Measurements from ENCODE around the gene TMX2.
"Not testable (repeated sequence)": the region's sequence is repeated elsewhere in the genome, so short reads cannot be mapped to it uniquely, and the experiment has no call there.

TMX2 gene, protein sequence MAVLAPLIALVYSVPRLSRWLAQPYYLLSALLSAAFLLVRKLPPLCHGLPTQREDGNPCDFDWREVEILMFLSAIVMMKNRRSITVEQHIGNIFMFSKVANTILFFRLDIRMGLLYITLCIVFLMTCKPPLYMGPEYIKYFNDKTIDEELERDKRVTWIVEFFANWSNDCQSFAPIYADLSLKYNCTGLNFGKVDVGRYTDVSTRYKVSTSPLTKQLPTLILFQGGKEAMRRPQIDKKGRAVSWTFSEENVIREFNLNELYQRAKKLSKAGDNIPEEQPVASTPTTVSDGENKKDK

DNA sequence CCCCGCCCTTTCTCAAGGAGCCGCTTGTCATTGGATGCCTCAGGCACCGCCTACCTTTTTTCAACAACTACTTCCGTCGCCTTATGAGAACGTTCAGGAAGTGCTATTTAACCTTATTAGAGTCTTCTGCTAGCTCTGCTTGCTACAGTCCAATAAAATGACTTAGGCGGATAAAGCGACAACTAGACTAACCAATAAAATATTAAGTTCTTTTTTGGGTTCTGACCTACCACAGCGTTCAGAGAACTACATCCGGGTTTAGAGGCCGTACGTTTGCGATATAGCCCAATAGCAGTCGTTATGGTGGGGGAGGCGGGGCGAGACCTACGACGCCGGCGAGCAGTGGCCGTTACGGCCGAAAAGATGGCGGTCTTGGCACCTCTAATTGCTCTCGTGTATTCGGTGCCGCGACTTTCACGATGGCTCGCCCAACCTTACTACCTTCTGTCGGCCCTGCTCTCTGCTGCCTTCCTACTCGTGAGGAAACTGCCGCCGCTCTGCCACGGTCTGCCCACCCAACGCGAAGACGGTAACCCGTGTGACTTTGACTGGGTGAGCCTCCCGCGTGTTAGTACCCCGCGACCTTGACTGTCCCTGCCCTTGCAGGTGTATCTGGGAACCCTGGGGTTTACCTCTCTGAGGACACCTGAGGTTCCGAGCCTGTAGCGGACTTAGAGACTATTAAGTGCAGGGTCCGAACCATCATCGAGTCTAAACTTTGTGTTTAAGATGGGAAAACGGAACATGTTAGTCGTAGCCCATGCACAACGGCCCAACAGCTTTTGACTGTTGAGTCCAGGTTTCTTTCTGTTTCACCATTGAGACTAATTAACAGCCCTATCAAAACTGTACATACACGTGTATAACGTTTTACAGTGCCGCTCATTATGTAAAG lies at the start of gene TMX2:
TMX2 (plus strand) TSS at position 338 of the 895 bp plus-strand sequence; CDS start at position 364, 26 bp downstream.
- peak; percentile 99 for DNase-seq

DNA sequence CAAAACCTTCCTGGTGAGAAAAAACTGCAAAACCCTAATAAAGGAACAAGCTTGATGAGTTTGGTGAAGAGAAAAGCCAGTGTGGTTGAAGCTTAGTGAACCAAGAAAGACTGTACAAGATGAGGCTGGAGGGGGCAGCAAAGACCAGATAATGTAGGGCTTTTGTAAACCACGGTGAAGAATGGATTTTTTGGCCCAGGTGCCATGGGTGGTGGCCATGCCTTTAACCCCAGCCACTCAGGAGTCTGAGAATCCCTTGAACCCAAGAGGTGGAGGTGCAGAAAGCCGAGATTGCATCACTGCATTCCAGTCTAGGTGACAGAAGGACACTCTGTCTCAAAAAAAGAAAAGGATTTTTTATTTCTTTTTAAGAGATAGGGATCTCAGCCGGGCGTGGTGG lies 49.5 kb upstream of the TMX2 start:
- DNase-seq: no peak

DNA sequence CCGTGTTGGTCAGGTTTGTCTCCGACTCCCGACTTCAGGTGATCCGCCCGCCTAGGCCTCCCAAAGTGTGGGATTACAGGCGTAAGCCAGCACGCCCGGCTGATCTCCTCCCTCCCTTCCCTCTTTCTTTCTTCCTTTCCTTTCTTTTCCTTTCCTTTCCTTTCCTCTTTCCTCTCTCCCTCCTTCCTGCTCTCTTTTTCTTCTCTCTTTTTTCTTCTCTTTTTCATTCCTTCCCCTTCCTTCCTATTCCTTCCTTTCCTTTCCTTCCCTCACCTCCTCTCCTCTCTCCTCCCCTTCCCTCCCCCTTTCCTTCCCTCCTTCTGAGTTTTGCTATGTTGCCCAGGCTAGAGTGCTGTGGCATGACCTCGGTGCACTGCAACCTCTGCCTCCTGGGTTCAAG lies 48.4 kb upstream of the TMX2 start:
- no peak for DNase-seq

DNA sequence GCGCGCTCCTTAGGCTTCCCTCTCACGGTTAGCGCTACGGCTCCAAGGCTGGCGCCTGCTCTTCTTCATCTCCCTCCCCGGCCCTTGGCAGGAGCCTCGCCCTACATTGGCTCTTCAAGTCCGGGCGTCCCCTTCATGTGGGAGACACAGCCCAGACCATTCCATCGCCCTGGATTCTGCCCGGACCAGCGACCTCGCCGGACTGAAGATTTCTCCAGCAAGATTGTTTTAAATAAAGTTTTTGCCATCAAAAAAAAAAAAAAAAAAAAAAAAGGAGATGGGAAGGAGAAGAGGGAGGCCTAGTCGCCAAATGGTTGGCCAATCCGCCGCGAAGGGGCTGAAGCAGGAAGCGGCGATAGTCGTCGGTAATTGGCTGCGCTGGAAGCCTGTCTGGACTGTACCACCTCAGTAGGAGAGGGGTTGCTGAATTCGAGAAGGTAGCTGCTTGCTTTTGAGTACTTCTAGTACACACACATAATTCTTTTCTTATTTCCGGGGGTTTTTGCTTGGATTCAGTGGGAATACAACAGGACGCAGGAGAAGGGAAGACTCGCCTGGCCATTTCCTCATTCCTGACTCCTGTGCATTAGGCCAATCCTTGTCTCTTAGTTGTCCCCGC lies 45.2 kb upstream of the TMX2 start:
- peak; percentile 95 for DNase-seq

DNA sequence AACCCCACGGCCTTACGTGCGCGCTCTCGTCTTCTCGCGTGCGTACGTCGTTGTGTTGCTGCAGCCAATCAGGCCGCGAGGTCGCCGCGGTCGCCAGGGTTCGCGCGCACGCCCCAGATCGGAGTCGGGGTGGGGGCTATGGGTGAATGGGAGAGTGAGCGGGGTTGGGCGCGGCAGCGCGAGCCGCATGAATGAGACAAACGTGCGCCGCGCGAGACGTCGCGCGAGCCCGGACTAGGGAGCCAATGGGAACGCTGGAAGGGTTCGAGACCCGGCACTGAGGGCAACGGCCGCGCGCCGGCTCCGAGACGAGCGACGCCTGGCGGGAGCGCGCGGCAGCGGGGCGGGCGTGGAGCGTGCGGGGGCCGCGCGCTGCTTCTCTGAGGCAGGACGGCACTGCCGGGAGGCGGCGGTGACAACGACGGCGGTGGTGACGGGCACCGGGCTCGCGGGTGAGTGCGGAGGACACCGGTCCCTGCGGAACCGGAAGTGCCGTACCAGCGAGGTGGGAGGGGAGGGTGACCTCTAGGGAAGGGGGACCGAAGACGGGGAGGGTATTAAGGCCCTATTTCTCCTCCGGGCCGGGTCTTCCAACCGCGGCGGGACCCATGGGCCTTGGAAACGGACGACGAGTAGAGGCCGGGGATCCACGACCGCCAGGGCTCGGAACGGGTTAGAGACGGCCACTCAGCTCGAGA lies 44.5 kb upstream of the TMX2 start, which contains the start of gene ZDHHC5:
ZDHHC5 (plus strand) TSS at position 379 of the 698 bp plus-strand sequence. CDS start 4,977 bp downstream, outside the sequence.
- DNase-seq: peak; percentile 97

DNA sequence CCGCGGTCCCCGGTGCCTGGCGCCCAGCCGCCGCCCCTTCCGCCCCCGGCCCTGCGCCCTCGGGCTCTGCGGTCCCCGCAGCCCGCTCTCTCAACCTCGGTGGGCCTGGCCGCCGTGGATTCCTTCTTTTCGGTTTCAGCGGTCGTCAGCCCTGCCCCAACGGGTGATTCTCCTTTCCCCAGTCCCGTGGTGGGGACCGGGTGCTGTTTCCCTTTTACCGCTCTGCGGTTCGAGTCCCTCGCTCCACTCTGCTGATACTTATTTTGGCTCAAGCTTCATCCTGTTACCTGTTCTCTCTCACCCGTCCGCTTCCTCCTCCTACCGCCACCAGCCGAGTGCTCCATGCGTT lies 44.0 kb upstream of the TMX2 start:
- no peak for DNase-seq

DNA sequence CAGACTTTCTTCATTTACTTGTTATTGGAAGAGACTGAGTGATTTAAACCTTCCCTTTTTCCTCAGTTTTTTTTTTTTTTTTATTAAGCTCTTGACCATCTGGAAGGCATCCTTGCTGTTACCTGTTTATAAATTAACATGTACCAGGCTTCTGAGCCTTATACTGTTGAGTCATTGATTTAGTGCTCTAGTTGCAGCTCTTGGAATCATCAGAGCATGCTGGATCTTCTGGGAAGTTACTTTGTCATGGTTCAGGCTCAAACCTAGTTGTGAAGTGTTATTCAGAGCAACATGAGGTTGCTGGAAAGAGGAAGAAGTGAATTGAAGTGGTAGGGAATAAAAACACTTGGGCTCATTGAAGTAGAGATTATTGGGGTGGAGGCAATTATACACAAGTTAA lies 38.1 kb upstream of the TMX2 start:
- DNase-seq: peak; percentile 10

DNA sequence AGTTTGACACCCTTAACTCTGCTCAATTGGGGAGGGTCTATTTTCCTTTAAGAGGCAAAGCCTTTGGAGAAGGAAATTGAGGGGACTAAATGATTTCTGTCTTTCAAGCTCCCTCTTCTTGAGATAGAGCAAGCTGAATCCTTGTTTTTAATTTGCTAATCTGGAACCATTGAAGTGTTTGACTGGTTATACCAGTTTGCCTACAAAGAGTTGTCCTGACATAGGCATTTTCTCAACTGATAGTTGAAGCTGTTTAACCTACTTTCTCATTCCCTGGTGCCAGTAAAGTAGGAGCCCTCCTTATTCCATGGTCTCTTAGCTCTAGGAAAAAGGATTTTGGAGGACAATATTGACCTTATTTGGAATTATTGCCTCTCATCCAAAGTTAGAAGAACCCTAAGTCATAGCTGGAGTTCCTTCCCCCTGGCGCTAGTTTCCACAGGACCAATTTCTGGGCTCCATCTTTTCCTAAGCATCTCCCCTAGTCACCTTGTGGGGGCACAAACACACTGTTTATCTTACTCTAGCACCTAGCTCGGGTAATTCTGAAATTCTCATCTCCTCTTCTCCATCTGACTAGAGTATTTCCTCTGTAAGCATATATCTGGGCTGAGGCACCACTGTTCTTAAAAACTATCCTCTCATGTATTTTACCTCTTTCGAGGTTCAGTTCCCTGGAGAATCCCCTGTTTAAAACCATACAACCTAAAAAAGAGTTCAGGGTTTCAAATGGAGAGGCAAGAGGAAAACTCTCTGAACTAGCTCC lies 37.0 kb upstream of the TMX2 start:
- no peak for DNase-seq

DNA sequence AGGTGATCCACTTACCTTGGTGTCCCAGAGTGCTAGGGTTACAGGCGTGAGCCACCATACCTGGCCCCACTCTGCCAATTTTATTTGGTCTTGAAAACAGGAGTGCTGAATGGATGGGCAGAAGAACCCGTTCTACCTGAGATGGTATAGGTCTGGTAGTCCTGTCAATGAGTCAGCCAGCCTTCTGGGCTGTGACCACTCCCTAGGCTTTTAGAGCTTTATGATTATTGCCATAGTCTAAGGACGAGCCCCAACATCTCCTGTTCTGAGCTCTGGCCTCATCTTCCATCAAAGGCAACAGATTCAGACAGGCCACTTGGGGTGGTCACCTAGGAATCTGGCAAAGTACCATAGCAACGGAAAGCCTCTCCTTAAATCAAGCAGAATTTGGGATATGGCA lies 33.0 kb upstream of the TMX2 start:
- DNase-seq: no peak

DNA sequence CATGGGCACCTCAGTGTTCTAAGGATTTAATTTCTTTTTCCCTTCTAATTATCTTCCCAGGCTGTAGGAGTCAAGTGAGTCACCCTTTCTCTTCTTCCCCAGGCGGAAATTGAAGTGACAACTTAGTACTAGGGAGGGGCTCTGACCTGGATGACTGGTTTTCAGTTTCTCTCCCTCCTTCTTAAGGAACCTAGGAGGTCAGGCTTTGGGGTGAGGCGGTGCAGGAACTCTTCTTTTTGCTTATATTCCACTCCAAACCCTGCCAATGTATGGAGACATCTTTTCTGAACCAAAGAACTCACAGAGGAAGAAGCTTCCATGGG lies 31.9 kb upstream of the TMX2 start:
- no peak for DNase-seq

DNA sequence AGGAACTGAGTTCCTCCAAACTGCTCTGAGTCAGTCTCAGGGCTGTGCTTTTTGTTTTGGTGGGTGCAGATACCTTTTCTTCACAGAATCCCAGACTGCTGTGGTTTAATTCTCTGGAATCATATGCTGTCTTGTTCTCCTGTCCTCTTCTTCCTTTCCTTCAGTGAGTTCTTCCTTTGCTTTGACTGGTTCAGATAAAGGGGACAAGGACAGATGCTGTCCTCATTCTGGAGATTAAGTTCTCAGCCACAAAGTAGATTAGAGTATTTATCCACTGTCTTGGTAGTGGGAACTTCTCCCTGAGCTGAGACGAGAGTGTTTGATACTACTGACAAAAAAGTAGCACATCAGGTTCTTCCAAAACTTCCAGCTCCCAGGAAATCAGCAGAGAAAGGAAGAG lies 31.2 kb upstream of the TMX2 start:
- no peak for DNase-seq

DNA sequence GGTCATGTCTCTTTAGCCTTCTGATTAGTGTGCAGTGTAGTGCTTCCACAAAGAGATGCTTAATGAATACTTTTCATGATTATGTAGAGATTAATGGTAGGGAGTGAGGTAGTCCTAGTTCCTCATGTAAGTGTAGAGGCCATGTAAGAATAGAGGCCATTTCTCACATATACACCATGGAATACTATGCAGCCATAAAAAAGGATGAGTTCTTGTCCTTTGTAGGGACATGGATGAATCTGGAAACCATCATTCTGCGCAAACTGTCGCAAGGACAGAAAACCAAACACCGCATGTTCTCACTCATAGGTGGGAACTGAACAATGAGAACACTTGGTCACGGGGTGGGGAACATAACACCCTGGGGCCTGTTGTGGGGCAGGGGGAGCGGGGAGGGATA lies 21.9 kb upstream of the TMX2 start:
- DNase-seq: not testable (repeated sequence)

DNA sequence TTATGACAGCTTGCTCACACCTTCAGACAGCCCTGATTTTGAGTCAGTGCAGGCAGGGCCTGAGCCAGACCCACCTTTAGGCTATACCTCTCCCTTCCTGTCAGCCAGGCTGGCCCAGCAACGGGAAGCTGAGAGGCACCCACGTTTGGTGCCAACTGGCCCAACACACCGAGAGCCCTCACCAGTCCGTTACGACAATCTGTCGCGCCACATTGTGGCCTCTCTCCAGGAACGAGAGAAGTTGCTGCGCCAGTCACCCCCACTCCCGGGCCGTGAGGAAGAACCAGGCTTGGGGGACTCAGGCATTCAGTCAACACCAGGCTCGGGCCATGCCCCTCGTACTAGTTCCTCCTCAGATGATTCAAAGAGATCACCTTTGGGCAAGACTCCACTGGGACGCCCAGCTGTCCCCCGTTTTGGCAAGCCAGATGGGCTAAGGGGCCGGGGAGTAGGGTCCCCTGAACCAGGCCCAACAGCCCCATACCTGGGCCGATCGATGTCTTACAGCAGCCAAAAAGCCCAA lies 13.5 kb upstream of the TMX2 start:
- no peak for DNase-seq

DNA sequence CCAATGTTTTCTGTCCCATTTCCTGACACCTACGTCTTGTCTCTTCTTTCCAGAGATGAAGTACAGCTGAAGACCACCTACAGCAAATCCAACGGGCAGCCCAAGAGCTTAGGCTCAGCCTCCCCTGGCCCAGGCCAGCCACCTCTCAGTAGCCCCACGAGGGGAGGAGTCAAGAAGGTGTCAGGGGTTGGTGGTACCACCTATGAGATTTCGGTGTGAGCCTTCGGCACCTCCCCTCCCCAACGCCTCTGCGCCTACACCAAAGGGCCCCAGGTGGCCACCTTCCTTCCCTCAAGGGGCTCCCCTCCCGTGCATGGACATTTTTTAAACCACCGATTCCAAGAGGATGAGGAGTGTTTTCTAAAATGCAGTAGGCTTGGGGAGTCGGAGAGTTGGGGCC lies 12.6 kb upstream of the TMX2 start:
- DNase-seq: no peak

DNA sequence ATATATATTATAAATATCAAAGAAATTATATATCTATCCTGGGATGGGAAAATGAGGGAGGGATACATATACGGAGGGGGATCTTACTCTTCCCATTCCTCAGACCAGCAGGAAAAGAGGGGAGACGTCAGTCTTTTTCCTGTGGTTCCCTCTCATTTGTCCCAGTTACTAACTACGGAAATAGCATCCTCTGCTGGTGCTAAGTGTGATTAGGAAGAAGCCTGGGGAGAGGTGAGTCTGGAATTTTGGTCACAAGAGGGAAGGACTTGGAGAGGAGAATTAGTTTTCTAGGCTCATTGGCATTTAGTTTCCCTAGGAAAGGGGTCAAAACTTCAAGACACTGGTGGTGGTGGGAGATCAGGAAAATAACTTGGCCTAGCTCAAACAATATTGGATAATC lies 12.0 kb upstream of the TMX2 start:
- DNase-seq: no peak

DNA sequence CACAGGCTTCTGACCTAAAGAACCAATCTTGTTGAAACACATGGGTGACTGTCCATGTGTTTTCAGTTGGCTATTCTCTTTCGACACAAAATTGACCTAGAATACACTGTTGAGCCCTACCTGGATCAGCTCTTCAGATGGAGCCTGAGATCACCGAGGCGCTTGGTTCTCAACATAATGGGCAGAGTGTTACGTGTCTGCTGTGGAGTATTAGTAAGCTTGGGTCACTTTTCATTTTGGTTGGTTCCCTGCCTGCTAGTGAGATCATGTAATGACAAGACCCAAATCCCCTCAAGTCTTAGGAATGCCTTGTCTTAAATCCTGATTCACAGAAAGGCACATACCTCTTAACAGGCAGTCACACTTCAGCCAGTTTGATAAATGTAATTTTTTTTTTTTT lies 9.1 kb upstream of the TMX2 start:
- DNase-seq: no peak

DNA sequence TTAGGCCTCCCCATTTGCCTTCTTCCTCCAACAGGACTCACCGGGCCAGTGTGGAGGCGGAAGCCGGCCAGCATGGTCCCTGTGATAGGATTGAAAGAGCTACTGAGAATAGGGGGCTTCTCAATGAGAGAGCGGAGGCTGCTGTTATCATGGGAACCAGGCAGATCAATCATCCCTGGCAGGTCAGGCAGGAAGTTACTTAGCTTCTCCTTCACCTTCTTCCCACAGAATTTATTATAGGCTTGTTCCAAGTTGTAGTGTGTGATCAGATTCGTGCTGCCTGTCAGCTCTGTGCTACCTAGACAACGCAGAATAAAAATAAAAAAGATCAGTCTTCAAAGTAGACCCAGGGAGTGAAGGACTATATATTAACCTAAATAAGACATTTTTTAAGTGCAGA lies 7.5 kb upstream of the TMX2 start:
- DNase-seq: no peak

DNA sequence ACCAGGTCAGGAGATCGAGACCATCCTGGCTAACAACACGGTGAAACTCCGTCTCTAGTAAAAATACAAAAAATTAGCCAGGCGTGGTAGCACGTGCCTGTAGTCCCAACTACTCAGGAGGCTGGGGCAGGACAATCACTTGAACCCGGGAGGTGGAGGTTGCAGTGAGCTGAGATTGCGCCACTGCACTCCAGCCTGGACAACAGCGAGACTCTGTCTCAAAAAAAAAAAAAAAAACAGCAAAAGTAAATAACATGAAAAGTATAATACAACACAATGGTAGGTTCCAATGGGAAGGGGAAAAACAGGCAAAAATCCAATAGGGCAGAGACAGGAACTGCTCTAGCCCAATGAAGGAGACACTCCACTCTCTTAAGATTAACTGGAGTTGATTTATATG lies 7.0 kb upstream of the TMX2 start:
- DNase-seq: peak; percentile 1

DNA sequence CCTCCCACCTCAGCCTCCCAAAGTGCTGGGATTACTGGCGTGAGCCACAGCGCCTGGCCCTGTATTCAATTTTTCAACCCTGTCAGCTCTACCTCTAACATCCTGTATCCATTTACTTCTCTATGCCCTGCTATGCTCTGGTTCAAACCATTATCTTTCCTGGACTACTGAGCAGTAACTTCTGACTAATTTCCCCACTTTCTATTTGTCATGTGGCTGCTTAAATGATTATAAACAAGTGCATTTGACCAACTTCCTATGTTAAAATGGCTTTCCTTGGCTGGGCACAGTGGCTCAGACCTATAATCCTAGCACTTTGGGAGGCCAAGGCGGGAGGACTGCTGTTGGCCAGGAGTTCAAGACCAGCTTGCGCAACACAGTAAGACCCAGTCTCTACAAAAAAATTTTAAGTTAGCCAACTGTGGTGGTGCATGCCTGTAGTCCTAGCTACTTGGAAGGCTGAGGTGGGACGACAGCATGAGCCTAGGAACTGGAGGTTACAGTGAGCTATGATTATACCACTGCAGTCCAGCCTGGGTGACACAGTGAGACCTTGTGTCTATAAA lies 2.5 kb upstream of the TMX2 start:
- no peak for DNase-seq

DNA sequence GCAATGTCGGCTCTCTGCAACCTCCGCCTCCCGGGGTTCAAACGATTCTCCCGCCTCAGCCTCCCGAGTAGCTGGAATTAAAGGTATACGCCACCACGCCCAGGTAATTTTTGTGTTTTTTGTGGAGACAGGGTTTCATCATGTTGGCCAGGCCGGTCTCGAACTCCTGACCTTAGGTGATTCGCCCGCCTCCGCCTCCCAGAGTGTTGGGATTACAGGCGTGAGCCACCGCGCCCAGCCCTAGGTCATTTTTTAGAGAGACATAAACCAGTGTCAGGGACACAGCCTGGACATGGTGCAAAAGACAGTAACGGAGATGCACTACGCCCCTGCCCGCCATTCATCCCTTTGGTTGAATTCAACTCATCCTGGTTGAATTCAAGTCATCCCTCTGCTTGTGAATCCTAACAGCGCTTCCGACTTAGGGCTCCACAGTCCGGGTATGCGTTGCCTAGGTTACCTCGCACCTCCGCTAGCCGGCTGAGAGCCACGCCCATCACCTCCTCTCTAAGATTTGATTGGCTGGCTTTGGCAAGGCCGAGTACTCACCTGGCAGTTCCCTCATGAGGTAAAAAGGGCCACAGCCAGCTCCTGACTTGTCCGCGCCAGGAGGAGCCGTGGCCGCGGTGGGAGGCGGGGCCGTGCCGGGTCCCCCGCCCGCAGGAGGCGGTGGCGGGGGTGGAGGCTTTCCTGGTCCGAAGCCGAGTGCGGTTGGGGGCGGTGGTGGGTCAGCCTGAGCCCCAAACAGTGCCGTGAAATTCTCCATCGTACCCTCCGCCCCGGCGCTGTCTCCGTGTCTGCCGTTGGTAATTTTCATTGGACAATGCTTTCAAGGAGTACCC lies 758 bp upstream of the TMX2 start, which contains the start of gene MED19:
MED19 (minus strand) TSS at position 802 of the 842 bp plus-strand sequence; CDS start at position 766, 36 bp downstream.
- peak; percentile 88 for DNase-seq

DNA sequence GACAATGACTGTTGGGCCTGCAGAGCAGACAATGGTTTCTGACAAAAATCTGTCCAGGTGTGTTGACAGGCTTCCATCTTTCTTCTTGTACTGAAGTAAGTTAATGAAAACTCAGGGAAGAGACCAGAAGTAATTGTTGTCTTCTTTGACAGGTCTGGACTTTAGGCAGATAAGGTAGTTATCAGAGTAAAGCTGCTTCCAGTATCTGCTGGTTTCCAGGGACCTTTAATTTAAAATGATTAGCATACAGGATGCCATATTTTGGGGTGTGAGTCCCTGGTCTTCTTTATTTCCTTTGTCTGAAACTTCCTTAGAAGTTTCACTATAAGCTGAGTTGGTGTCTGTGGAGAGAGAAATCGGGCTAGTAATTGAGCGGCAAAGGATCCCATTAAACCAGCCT lies 1.4 kb downstream of the TMX2 start:
- DNase-seq: no peak

All from DMS79 (cell line).